Panc1 (cell line): Measurements from ENCODE around the gene STK10. TPM values are rescaled to one million over a fixed set of nuclear protein-coding genes. Genes with fewer than 3 reads are reported as not detected.

Experiments used
- ATAC-seq: fragments of 200-7000 bp; cut with Tn5 transposase; 2 replicates; pipeline ENCODE4 v1.9.1; 2020; ENCODE audit warnings: mild to moderate bottlenecking, moderate library complexity
- BruUV-seq: library from RNA; stranded (reverse); fragments of 400-500 nt; replicated peaks from 2 replicates; lab custom pipeline; 2021; lab: Mats Ljungman, UMichigan
- CTCF ChIA-PET: fragments of 300-600 bp; sonication (Branson Sonifier 250); formaldehyde crosslinking; loops from one replicate; lab custom pipeline; 2022; ENCODE audit warnings: antibody characterized with exemption; lab: Charles Lee
- POLR2A ChIA-PET: fragments of 300-600 bp; sonication (Branson Sonifier 250); formaldehyde crosslinking; loops from one replicate; lab custom pipeline; 2022; ENCODE audit warnings: antibody characterized with exemption; lab: Charles Lee
- DNase-seq: peaks from one replicate; pipeline ENCODE4 v3.0.0-alpha.2; 2010; ENCODE audit warnings: low read depth, low spot score
- H3K27ac ChIP-seq: 2 replicates; pipeline ENCODE4 v1.5.1; 2011; ENCODE audit warnings: mild to moderate bottlenecking, low read length, inconsistent platforms
- H3K27me3 ChIP-seq: fragments of 200-500 bp; sonication (Bioruptor generic); 2 replicates; pipeline ENCODE4 v1.6.0; 2014; ENCODE audit warnings: low read length, inconsistent platforms; ENCODE audit not compliant: control insufficient read depth, insufficient read depth
- H3K36me3 ChIP-seq: fragments of 200-500 bp; sonication (Bioruptor generic); 2 replicates; pipeline ENCODE4 v1.5.1; 2014; ENCODE audit warnings: inconsistent platforms, mild to moderate bottlenecking, low read length, moderate library complexity; ENCODE audit not compliant: control insufficient read depth, insufficient read depth
- H3K4me1 ChIP-seq: 2 replicates; pipeline ENCODE4 v1.5.1; 2011; ENCODE audit warnings: inconsistent platforms, mild to moderate bottlenecking, low read length, moderate library complexity; ENCODE audit not compliant: control insufficient read depth, insufficient read depth
- H3K4me3 ChIP-seq, 2 experiments: 2 replicates each; pipeline ENCODE4 v1.5.1; 2011 to 2012; ENCODE audit warnings: low read depth in 2 of 2, low read length in 2 of 2, mild to moderate bottlenecking in 2 of 2, inconsistent platforms in 1 of 2, moderate library complexity in 1 of 2
- H3K9me3 ChIP-seq: fragments of 200-500 bp; sonication (Bioruptor generic); 2 replicates; pipeline ENCODE4 v1.5.1; 2014; ENCODE audit warnings: low read depth, mild to moderate bottlenecking, inconsistent platforms, low read length, moderate library complexity; ENCODE audit not compliant: control insufficient read depth, insufficient read depth
- CTCF ChIP-seq: fragments of 450-650 bp; IDR thresholded peaks from 2 replicates; pipeline ENCODE4 v1.5.1; 2017; ENCODE audit warnings: mild to moderate bottlenecking
- POLR2AphosphoS5 ChIP-seq: IDR thresholded peaks from 2 replicates; pipeline ENCODE4 v1.6.1; 2012; ENCODE audit warnings: mild to moderate bottlenecking, low read depth, low read length, moderate library complexity
- REST ChIP-seq, 2 experiments: IDR thresholded peaks; 2 replicates each; pipeline ENCODE4 v1.6.1; 2011 to 2012; ENCODE audit warnings: low read depth in 2 of 2, control low read depth in 1 of 2, low read length in 1 of 2, mild to moderate bottlenecking in 1 of 2, moderate library complexity in 1 of 2; ENCODE audit not compliant: insufficient read depth in 1 of 2
- SIN3A ChIP-seq: IDR thresholded peaks from 2 replicates; pipeline ENCODE4 v1.6.1; 2012; ENCODE audit warnings: low read depth, mild to moderate bottlenecking, low read length, moderate library complexity, borderline replicate concordance; ENCODE audit not compliant: insufficient read depth
- TCF7L2 ChIP-seq: IDR thresholded peaks from 2 replicates; pipeline ENCODE4 v1.6.1; 2011; ENCODE audit warnings: mild to moderate bottlenecking, low read depth, low read length, inconsistent platforms
- in situ Hi-C: cut with HindIII; loops from 2 replicates; pipeline ENCODE4 v1.10.0; 2016; ENCODE audit warnings: low sequenced_read_pairs, low pct_unique_long_range_greater_than_20kb
- intact Hi-C: fragments of 100-400 bp; cut with micrococcal nuclease; formaldehyde crosslinking; loops from one replicate; pipeline ENCODE4 v1.10.0; 2022; ENCODE audit not compliant: unreplicated experiment
- total RNA-seq: library from RNA; stranded (reverse); gene quantifications from one replicate; pipeline ENCODE4 v1.2.1, GENCODE V29; 2021; ENCODE audit not compliant: unreplicated experiment

Gene STK10
- total RNA-seq, 1 experiment from 2014 or later = 34.9 TPM

- H3K36me3 ChIP-seq = no peaks in the 10 kb centered on the region
- H3K27ac ChIP-seq = no peak overlapping the region
- intact Hi-C loops = no loop called here
- DNase-seq (no peak), ATAC-seq (no peak)
- no TSS peak for BruUV-seq
- no peak overlapping the region for H3K4me3 ChIP-seq
- H3K27me3 ChIP-seq = no peaks in the 10 kb centered on the region
- H3K9me3 ChIP-seq = no peaks in the 10 kb centered on the region
- TF ChIP-seq REST (IDR thresholded peaks at IDR 0.05; ENCODE audit: insufficient read depth in 1 of 2, low read depth in 2 of 2, low read length in 1 of 2) = no peak
- no peak for TF ChIP-seq POLR2AphosphoS5
- TF ChIP-seq SIN3A = no peak
- TF ChIP-seq TCF7L2 = no peak
- TF ChIP-seq CTCF = no peak
- peaks cover 1% of the 10 kb centered on the region; the same call in 1 of the 2 replicates for H3K4me1 ChIP-seq
- ChIA-PET POLR2A (no interaction called here), CTCF (no interaction called here)
- in situ Hi-C loops = no loop called here
Measured at GRCh38 chr5:172146748-172147092, 41.3 kb downstream of the STK10 start.

- intact Hi-C loops (no loop called here), in situ Hi-C loops (no loop called here)
- Histone ChIP-seq H3K9me3 (no peaks in the 10 kb centered on the region), H3K27me3 (no peaks in the 10 kb centered on the region), H3K36me3 (no peaks in the 10 kb centered on the region), H3K4me1 (peaks cover 2% of the 10 kb centered on the region; the same call in 1 of the 2 replicates), H3K4me3 (no peak overlapping the region), H3K27ac (no peak overlapping the region)
- no peak for DNase-seq
- TF ChIP-seq POLR2AphosphoS5 (no peak), TCF7L2 (no peak), SIN3A (no peak), REST (IDR thresholded peaks at IDR 0.05; ENCODE audit: insufficient read depth in 1 of 2, low read depth in 2 of 2, low read length in 1 of 2) (no peak), CTCF (no peak)
- ATAC-seq = no peak
- BruUV-seq = no TSS peak
- POLR2A ChIA-PET = no interaction called here
- CTCF ChIA-PET = no interaction called here
Measured at GRCh38 chr5:172145870-172146747, 41.9 kb downstream of the STK10 start.
